ENCODE measurements around the gene HOXA9. TPM values are rescaled to one million over a fixed set of nuclear protein-coding genes. Genes with fewer than 3 reads are reported as not detected.

Gene HOXA9
- total RNA-seq, 2 donors from 2014 or later, result not detected

- Histone ChIP-seq H3K27ac (peak overlapping the region in 1 of 2 donors; percentile 7), H3K9me3 (no peaks in the 10 kb centered on the region), H3K4me3 (no peak overlapping the region), H3K36me3 (no peaks in the 10 kb centered on the region), H3K4me1 (ENCODE audit: control insufficient read depth in 1 of 2, low read depth in 2 of 2) (peaks cover 8 to 27% of the 10 kb centered on the region in 2 donors), H3K27me3 (replicated peaks; ENCODE audit: insufficient read depth) (peaks cover 39% of the 10 kb centered on the region)
- DNase-seq (ENCODE audit: low spot score) (no peak), ATAC-seq (ENCODE audit: insufficient number of reproducible peaks, low FRiP score, low read depth) (no peak)
- TF ChIP-seq CTCF (IDR thresholded peaks at IDR 0.05), result no peak
These were observed 13.7 kb upstream of the HOXA9 start for GRCh38 chr7:27179030-27179429.

GRCh38 chr7:27178366-27178765, 13.0 kb upstream of the HOXA9 start:
- DNase-seq (ENCODE audit: low spot score) (no peak), ATAC-seq (ENCODE audit: insufficient number of reproducible peaks, low FRiP score, low read depth) (no peak)
- Histone ChIP-seq H3K4me1 (ENCODE audit: control insufficient read depth in 1 of 2, low read depth in 2 of 2) (peaks cover 10 to 27% of the 10 kb centered on the region in 2 donors), H3K4me3 (no peak overlapping the region), H3K27ac (no peak overlapping the region), H3K9me3 (no peaks in the 10 kb centered on the region), H3K36me3 (no peaks in the 10 kb centered on the region), H3K27me3 (replicated peaks; ENCODE audit: insufficient read depth) (peaks cover 36% of the 10 kb centered on the region)
- TF ChIP-seq CTCF (IDR thresholded peaks at IDR 0.05), result no peak

GRCh38 chr7:27177795-27178320, 12.5 kb upstream of the HOXA9 start:
- no peak for ATAC-seq (ENCODE audit: insufficient number of reproducible peaks, low FRiP score, low read depth)
- no peak overlapping the region for H3K4me3 ChIP-seq
- peaks cover 36% of the 10 kb centered on the region for H3K27me3 ChIP-seq (replicated peaks; ENCODE audit: insufficient read depth)
- DNase-seq (ENCODE audit: low spot score), result no peak
- H3K4me1 ChIP-seq (ENCODE audit: control insufficient read depth in 1 of 2, low read depth in 2 of 2), result peaks cover 15 to 27% of the 10 kb centered on the region in 2 donors
- TF ChIP-seq CTCF (IDR thresholded peaks at IDR 0.05), result no peak
- H3K36me3 ChIP-seq, result no peaks in the 10 kb centered on the region
- H3K27ac ChIP-seq, result no peak overlapping the region
- no peaks in the 10 kb centered on the region for H3K9me3 ChIP-seq

- H3K4me3 ChIP-seq, result no peak overlapping the region
- TF ChIP-seq CTCF (IDR thresholded peaks at IDR 0.05), result no peak
- ATAC-seq (ENCODE audit: insufficient number of reproducible peaks, low FRiP score, low read depth) (no peak), DNase-seq (ENCODE audit: low spot score) (no peak)
- peaks cover 30% of the 10 kb centered on the region for H3K27me3 ChIP-seq (replicated peaks; ENCODE audit: insufficient read depth)
- no peaks in the 10 kb centered on the region for H3K9me3 ChIP-seq
- peaks cover 15 to 33% of the 10 kb centered on the region in 2 donors for H3K4me1 ChIP-seq (ENCODE audit: control insufficient read depth in 1 of 2, low read depth in 2 of 2)
- no peak overlapping the region for H3K27ac ChIP-seq
- no peaks in the 10 kb centered on the region for H3K36me3 ChIP-seq
These were observed 11.8 kb upstream of the HOXA9 start for GRCh38 chr7:27176962-27177794.

- Histone ChIP-seq H3K36me3 (no peaks in the 10 kb centered on the region), H3K9me3 (no peaks in the 10 kb centered on the region), H3K27me3 (replicated peaks; ENCODE audit: insufficient read depth) (peaks cover 27% of the 10 kb centered on the region), H3K4me1 (ENCODE audit: control insufficient read depth in 1 of 2, low read depth in 2 of 2) (peaks cover 15 to 33% of the 10 kb centered on the region in 2 donors), H3K27ac (no peak overlapping the region), H3K4me3 (no peak overlapping the region)
- ATAC-seq (ENCODE audit: insufficient number of reproducible peaks, low FRiP score, low read depth), result no peak
- DNase-seq (ENCODE audit: low spot score), result no peak
- TF ChIP-seq CTCF (IDR thresholded peaks at IDR 0.05), result no peak
These were observed 11.1 kb upstream of the HOXA9 start for GRCh38 chr7:27176524-27176845.
